Thoracic aorta (tissue), 2 donors: ENCODE data around the gene MYL7. TPM values are rescaled to one million over a fixed set of nuclear protein-coding genes. Genes with fewer than 3 reads are reported as not detected.

Experiments
- ATAC-seq: fragments of 150-250 bp; one replicate; pipeline ENCODE4 v1.8.0; 2017; ENCODE audit warnings: low read depth; ENCODE audit not compliant: insufficient number of reproducible peaks, low FRiP score
- DNase-seq: peaks from one replicate; pipeline ENCODE4 v3.0.0-alpha.2; 2020; ENCODE audit warnings: low spot score
- H3K27ac ChIP-seq, 2 donors: fragments of 200-600 bp; sonication (generic); 1 replicate in 1 of 2; 2 replicates in 1 of 2; pipeline ENCODE4 v1.5.1; 2016; ENCODE audit warnings: mild to moderate bottlenecking in 2 of 2, moderate library complexity in 2 of 2
- H3K27me3 ChIP-seq: fragments of 200-600 bp; sonication (generic); replicated peaks from 2 replicates; pipeline ENCODE4 v1.6.0; 2016; ENCODE audit warnings: mild to moderate bottlenecking; ENCODE audit not compliant: insufficient read depth
- H3K36me3 ChIP-seq: fragments of 200-600 bp; sonication (generic); one replicate; pipeline ENCODE4 v1.5.1; 2016
- H3K4me1 ChIP-seq, 2 donors: fragments of 200-600 bp; sonication (generic); 1 replicate in 1 of 2; 2 replicates in 1 of 2; pipeline versions ENCODE4 v1.5.1 to v1.6.0; 2016; ENCODE audit warnings: low read depth in 2 of 2, mild to moderate bottlenecking in 1 of 2; ENCODE audit not compliant: control insufficient read depth in 1 of 2
- H3K4me3 ChIP-seq: fragments of 200-600 bp; sonication (generic); 2 replicates; pipeline ENCODE4 v1.5.1; 2016; ENCODE audit warnings: mild to moderate bottlenecking
- H3K9me3 ChIP-seq: fragments of 200-600 bp; sonication (generic); 2 replicates; pipeline ENCODE4 v1.5.1; 2016
- CTCF ChIP-seq: fragments of 200-600 bp; sonication (generic); IDR thresholded peaks from one replicate; pipeline ENCODE4 v1.5.1; 2019; ENCODE audit warnings: antibody characterized with exemption
- total RNA-seq, 2 donors: library from RNA; depleted of rRNA; stranded (reverse); fragments of >200 nt; gene quantifications; one replicate each; pipeline versions ENCODE4 v1.1.0 to v1.2.3, GENCODE V29; 2016

Gene MYL7
- total RNA-seq, 2 donors from 2014 or later, result not detected

DNA sequence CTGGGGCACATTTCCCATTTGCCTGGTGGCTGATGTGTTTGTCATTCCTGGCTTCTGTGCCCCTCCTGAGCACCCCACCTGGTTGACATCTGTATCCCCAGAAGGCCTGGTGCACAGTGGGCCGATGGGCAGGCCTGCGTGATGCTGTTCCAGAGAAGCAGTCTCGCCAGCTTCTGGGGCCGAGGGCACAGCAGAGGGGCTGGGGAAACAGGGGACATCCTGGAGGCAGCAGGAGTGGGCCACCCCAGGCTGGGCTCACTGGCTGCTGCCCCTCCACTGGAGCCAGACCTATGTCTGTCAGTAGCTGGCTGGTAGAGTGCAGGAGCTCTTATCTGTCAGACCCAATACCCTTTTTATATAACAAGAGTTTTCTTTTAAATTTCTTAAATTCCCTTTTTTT is 896 bp upstream of the MYL7 start:
- Histone ChIP-seq H3K9me3 (no peaks in the 10 kb centered on the region), H3K27me3 (no peaks in the 10 kb centered on the region), H3K36me3 (no peaks in the 10 kb centered on the region), H3K4me1 (peaks cover 6 to 14% of the 10 kb centered on the region in 2 donors), H3K27ac (no peak overlapping the region), H3K4me3 (no peak overlapping the region)
- DNase-seq (no peak), ATAC-seq (no peak)
- no peak for TF ChIP-seq CTCF

DNA sequence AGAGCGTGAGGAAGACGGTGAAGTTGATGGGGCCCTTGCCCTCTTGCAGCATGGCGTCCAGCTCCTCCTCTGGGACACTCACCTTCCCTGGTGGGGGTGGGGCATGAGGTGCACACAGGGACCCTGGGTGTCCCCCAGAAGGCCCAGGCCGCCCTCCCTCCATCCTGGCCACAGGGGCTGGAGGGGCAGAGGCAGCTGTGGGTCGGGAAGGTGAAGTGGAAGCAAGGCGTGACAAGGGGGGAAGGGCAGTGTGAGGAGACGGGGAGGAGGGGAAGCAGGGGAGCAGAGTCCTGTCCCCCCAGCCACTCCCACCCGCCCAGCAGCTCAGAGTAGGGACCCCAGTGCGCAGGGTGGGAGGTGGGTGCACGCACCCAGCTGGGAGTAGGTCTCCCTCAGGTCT is 791 bp downstream of the MYL7 start:
- Histone ChIP-seq H3K4me1 (peaks cover 3 to 5% of the 10 kb centered on the region in 2 donors), H3K9me3 (no peaks in the 10 kb centered on the region), H3K36me3 (no peaks in the 10 kb centered on the region), H3K27ac (no peak overlapping the region), H3K4me3 (no peak overlapping the region), H3K27me3 (no peaks in the 10 kb centered on the region)
- ATAC-seq, result no peak
- DNase-seq, result no peak
- no peak for TF ChIP-seq CTCF

DNA sequence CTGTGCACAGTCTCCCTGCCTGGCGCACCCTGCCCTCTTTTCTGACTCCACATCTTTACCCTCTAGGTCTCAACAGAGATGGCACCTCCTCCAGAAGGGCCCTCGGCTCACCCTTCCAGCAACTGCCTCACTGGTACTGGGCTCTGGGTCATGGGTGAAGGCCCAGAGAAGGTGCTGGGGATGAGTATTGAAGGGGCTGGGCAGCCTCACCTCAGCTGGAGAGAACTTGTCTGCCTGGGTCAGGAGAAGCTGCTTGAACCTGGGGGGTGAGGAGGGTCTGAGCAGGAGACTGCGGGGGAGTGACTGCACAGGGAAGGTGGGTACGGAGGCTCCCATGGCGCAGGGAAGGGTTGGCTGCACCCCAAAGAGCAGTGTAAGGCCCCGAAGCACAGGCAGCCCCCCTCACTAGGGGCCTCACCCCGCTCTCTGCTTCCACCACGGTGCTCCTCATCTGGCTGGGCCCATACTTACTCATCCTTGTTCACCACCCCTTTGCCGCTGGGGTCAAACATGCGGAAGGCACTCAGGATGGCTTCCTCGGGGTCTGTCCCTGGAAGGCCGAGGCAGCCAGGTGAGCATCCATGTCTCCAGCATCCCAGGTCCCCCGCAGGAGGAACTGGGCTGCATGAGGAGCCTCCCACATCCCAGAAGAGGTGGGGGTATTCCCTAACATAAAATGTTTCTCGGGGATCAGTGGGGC is 1.7 kb downstream of the MYL7 start:
- DNase-seq (no peak), ATAC-seq (no peak)
- Histone ChIP-seq H3K4me1 (no peaks in the 10 kb centered on the region), H3K4me3 (no peak overlapping the region), H3K9me3 (no peaks in the 10 kb centered on the region), H3K36me3 (no peaks in the 10 kb centered on the region), H3K27ac (no peak overlapping the region), H3K27me3 (no peaks in the 10 kb centered on the region)
- no peak for TF ChIP-seq CTCF

- ATAC-seq (no peak), DNase-seq (no peak)
Observed at GRCh38 chr7:44138698-44139097, 2.4 kb downstream of the MYL7 start.

GRCh38 chr7:44136731-44137130 is 4.4 kb downstream of the MYL7 start:
- Histone ChIP-seq H3K36me3 (no peaks in the 10 kb centered on the region), H3K4me1 (no peaks in the 10 kb centered on the region), H3K27ac (no peak overlapping the region), H3K27me3 (no peaks in the 10 kb centered on the region), H3K9me3 (no peaks in the 10 kb centered on the region), H3K4me3 (no peak overlapping the region)
- ATAC-seq (no peak), DNase-seq (no peak)
- TF ChIP-seq CTCF, result no peak

More at GRCh38 chr7:44138698-44139097, 2.4 kb downstream of the MYL7 start:
- Histone ChIP-seq H3K27ac (no peak overlapping the region), H3K36me3 (no peaks in the 10 kb centered on the region), H3K27me3 (no peaks in the 10 kb centered on the region), H3K4me1 (no peaks in the 10 kb centered on the region), H3K4me3 (no peak overlapping the region), H3K9me3 (no peaks in the 10 kb centered on the region)
- TF ChIP-seq CTCF, result no peak
